ENCODE results near the gene GAB1.

DNA sequence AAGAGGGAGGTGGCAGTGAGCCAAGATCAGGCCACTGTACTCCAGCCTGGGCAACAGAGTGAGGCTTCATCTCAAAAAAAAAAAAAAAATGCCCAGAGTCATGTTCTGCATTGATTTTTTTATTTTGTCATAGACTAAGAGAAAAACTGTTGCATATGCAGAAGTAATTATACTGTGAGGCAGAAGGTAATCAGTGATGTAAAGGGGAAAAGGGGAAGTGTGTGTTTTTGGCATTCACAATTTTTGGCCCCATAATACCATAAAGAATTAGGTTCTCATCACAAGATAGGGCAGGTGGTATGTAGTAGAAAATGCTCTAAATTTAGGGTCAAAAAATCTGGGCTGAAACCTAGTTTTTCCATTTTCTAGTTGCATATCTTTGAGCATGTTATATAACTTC is 47.3 kb upstream of the GAB1 start:
- TF ChIP-seq, protein P1, sequence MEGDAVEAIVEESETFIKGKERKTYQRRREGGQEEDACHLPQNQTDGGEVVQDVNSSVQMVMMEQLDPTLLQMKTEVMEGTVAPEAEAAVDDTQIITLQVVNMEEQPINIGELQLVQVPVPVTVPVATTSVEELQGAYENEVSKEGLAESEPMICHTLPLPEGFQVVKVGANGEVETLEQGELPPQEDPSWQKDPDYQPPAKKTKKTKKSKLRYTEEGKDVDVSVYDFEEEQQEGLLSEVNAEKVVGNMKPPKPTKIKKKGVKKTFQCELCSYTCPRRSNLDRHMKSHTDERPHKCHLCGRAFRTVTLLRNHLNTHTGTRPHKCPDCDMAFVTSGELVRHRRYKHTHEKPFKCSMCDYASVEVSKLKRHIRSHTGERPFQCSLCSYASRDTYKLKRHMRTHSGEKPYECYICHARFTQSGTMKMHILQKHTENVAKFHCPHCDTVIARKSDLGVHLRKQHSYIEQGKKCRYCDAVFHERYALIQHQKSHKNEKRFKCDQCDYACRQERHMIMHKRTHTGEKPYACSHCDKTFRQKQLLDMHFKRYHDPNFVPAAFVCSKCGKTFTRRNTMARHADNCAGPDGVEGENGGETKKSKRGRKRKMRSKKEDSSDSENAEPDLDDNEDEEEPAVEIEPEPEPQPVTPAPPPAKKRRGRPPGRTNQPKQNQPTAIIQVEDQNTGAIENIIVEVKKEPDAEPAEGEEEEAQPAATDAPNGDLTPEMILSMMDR (IDR thresholded peaks at IDR 0.05), result no peak
- no peak for TF ChIP-seq POLR2A (IDR thresholded peaks at IDR 0.05)
- TF ChIP-seq POLR2AphosphoS5 (IDR thresholded peaks at IDR 0.05), result no peak
- no peak for TF ChIP-seq EP300 (IDR thresholded peaks at IDR 0.05)

All from upper lobe of left lung (tissue), 4 donors.